B cell (primary cell): ENCODE measurements around the gene DNAJB2.

Source experiments
- CTCF ChIP-seq: fragments of 200-600 bp; IDR thresholded peaks from one replicate; pipeline ENCODE4 v1.8.0; 2022; ENCODE audit warnings: antibody characterized with exemption, mild to moderate bottlenecking
- EZH2 ChIP-seq: IDR thresholded peaks from 2 replicates; pipeline ENCODE4 v1.6.1; 2012; ENCODE audit warnings: borderline replicate concordance, low read depth, mild to moderate bottlenecking, moderate library complexity, low read length; ENCODE audit not compliant: insufficient read depth, poor library complexity, severe bottlenecking

DNA sequence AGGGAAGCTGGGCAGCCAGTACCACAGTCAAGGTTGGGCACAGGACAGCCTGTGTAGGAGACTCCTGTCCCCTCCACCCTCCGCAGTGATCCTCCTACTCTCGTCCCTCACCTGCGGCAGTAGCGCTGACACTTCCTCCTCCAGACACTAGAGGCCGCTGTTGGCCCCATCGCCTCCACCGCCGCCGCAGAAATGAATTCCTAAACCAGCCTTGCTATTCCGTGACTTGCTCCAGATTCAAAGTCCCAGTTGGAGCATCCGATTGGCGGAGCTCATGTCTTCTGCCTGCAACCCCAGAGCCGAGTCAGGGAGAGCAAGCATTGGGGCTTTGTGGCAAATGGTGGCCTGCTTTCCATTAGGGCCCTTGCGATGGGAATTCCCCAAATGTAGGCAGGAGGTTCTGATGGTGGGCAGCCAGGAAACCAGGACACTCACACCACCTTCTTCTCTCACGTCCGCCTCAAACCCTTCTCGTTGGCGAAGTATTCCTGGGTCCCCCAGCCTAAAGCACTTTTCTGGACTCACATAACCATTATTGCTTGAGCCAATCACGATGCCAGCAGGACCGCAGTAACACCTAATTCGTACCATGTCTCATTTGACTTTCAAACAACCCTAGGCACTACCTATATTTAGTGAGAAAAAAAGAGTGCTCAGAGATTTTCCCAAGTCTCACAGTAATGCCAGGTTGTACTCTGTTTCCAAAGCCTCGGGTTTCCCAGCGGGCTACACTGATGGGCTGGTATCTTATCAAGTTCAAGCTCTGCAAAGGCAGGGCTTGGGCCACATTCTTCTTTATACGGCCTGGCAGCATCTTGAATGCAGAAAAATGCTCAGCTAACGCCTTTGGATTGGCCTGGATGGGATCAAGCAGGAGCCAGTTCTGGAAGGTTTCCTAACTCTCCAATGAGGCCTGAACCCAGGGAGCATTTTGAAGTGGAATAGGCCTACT is 1.2 kb upstream of the DNAJB2 start:
- TF ChIP-seq CTCF, result peak; percentile 98
- no peak for TF ChIP-seq EZH2
